HepG2 (cell line): Measurements from ENCODE around the gene NMU.

Experiments used
- CTCF ChIP-seq: sonication (generic); formaldehyde crosslinking; IDR thresholded peaks from 2 replicates; pipeline ENCODE4 v1.5.0; 2020; ENCODE audit warnings: mild to moderate bottlenecking, missing genetic modification reagents, moderate library complexity
- GABPA ChIP-seq, 2 experiments: IDR thresholded peaks; 2 replicates each; pipeline ENCODE4 v1.6.1; 2011 to 2016; ENCODE audit warnings: low read depth in 2 of 2, low read length in 1 of 2, missing biosample characterization in 1 of 2, missing genetic modification characterization in 1 of 2
- MAFK ChIP-seq, 2 experiments: IDR thresholded peaks in 1 of 2; conservative IDR thresholded peaks in 1 of 2; 2 replicates each; pipeline ENCODE4 v1.6.1; 2011; ENCODE audit warnings: improper control_type of control experiment in 2 of 2, low read length in 2 of 2
- NPAS2 ChIP-seq: sonication (generic); formaldehyde crosslinking; IDR thresholded peaks from 2 replicates; pipeline ENCODE4 v1.8.0; 2022; ENCODE audit warnings: mild to moderate bottlenecking, missing genetic modification reagents, borderline replicate concordance
- REPIN1 ChIP-seq: sonication (generic); formaldehyde crosslinking; IDR thresholded peaks from 2 replicates; pipeline ENCODE4 v1.8.0; 2022; ENCODE audit warnings: missing genetic modification reagents, low read depth, mild to moderate bottlenecking, borderline replicate concordance
- RFX5 ChIP-seq: IDR thresholded peaks from 2 replicates; pipeline ENCODE4 v1.6.1; 2011; ENCODE audit warnings: low read depth, low read length, improper control_type of control experiment
- RXRA ChIP-seq: sonication (generic); formaldehyde crosslinking; IDR thresholded peaks from 2 replicates; pipeline ENCODE4 v1.5.1; 2020; ENCODE audit warnings: missing genetic modification reagents
- SNRNP70 ChIP-seq: fragments of 200-400 bp; formaldehyde crosslinking; IDR thresholded peaks from 2 replicates; pipeline ENCODE4 v1.6.1; 2017; ENCODE audit warnings: mild to moderate bottlenecking, low read depth, low read length, moderate library complexity
- SRSF1 ChIP-seq: fragments of 200-400 bp; formaldehyde crosslinking; optimal IDR thresholded peaks from 2 replicates; pipeline ENCODE3; 2017; ENCODE audit warnings: mild to moderate bottlenecking, low read depth, low read length, moderate library complexity
- YY1 ChIP-seq: IDR thresholded peaks from 2 replicates; pipeline ENCODE4 v1.6.1; 2011; ENCODE audit warnings: low read length, low read depth, moderate library complexity, mild to moderate bottlenecking; ENCODE audit not compliant: insufficient read depth, insufficient replicate concordance
- ZBTB26 ChIP-seq: IDR thresholded peaks from 2 replicates; pipeline ENCODE4 v1.6.1; 2016; ENCODE audit warnings: missing compliant biosample characterization, missing genetic modification reagents, borderline replicate concordance
- ZFP90 ChIP-seq: sonication (generic); formaldehyde crosslinking; IDR thresholded peaks from 2 replicates; pipeline ENCODE4 v1.8.0; 2022; ENCODE audit warnings: missing genetic modification reagents, mild to moderate bottlenecking, inconsistent platforms, borderline replicate concordance
- ZNF253 ChIP-seq: sonication (generic); formaldehyde crosslinking; IDR thresholded peaks from 2 replicates; pipeline ENCODE4 v1.8.0; 2022; ENCODE audit warnings: mild to moderate bottlenecking, missing genetic modification reagents, borderline replicate concordance
- ZNF737 ChIP-seq: sonication (generic); formaldehyde crosslinking; IDR thresholded peaks from 2 replicates; pipeline ENCODE4 v1.5.0; 2020; ENCODE audit warnings: missing genetic modification reagents, mild to moderate bottlenecking, borderline replicate concordance

GRCh38 chr4:55668449-55668848, 32.4 kb upstream of the NMU start:
- no peak for TF ChIP-seq MAFK (conservative IDR thresholded peaks at IDR 0.05 in 1 of 2, IDR thresholded peaks at IDR 0.05 in 1 of 2; ENCODE audit: low read length in 2 of 2)
- TF ChIP-seq GABPA (IDR thresholded peaks at IDR 0.05; ENCODE audit: low read depth, low read length) = no peak
- TF ChIP-seq GABPA (CRISPR knock-in tag; IDR thresholded peaks at IDR 0.05; ENCODE audit: low read depth) = no peak
- TF ChIP-seq YY1 = no peak
- TF ChIP-seq REPIN1 (CRISPR knock-in tag) = no peak
- TF ChIP-seq NPAS2 (CRISPR knock-in tag) = no peak
- no peak for TF ChIP-seq CTCF (CRISPR knock-in tag)
- TF ChIP-seq RFX5 = no peak
- no peak for TF ChIP-seq RXRA
- TF ChIP-seq ZNF737 = no peak
- TF ChIP-seq ZFP90 (CRISPR knock-in tag) = no peak
- TF ChIP-seq ZNF253 (CRISPR knock-in tag) = no peak
- TF ChIP-seq ZBTB26 = no peak
- TF ChIP-seq SRSF1 = no peak
- TF ChIP-seq SNRNP70 = no peak
